DMS114 treated with DMSO at 0.1 percent for 48 hours (cell line): Measurements from ENCODE around the gene UTP25.
A peak's percentile ranks its signal among the peaks of the same experiment; 100 is the strongest.

Experiments
- DNase-seq: peaks from one replicate; lab custom pipeline; 2025; ENCODE audit not compliant: unreplicated experiment; lab: John Stamatoyannopoulos, UW

The UTP25 gene

DNA sequence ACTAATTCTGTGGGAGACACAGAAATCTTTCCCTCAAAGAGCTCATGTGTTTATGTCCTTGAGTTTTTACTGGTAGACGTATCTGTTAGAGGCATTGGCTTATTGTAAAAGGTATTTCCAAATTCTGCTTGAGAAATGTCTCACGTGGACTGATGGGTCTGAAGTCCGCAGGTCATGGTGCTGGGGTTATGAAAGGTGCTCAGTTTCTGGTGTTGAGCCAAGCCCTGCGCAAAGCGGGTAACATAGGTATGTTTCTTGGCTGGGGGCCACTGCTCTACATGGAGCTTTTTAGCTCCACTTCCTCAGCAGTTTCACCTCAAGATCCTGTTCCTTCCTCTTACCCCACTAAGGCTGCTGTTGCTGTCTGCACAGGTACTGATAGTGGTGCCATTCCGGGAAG lies 10.8 kb downstream of the UTP25 start:
- no peak for DNase-seq

DNA sequence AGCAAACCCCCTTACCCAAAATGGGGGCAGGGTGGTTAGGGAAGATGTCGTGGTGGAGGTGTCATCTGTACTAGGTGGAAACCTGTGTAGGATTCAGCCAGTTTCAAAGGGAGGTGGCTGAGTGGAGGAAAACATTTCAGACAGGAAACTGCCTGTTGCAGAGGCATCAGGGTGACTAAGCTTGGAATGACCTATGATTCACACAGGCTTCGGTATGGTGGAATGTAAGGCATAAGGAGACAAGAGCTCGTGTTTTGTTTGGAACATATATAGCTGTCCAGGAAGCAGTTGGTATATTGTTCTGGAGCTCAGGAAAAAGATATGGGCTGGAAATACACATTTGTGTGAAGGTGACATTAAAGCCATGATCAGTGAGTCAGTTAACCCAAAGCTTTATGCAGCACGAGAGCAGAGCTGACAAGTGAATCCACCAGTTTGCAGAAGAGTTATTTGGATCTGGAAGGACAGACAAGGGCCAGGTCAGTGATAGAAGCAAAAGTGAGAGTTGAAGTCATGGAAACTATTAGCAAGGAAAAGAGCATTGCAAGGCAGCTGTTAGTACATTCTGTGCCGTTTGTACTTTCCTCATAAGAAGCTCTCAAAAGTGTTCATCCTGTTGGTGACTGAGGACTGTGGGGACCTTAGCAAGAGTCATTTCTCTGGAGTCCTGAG lies 12.2 kb downstream of the UTP25 start:
- no peak for DNase-seq

DNA sequence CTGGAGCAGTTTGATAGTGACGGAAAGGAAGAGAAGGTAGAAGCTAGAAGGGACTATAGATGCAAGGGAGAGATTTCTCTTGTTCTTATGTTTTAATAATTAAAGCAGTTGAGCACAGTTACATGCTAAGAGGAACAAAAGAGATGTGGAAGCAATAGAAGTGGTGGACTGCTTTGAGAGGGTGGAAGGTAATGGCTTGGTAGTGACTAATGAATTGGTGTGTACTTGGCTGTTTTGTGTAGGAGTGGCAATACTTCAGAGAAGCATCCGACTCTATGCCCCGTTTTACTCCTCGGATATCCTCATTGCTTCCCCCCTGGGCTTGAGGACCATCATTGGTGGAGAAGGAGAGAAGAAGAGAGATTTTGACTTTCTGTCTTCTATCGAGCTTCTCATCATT lies 12.8 kb downstream of the UTP25 start:
- no peak for DNase-seq

DNA sequence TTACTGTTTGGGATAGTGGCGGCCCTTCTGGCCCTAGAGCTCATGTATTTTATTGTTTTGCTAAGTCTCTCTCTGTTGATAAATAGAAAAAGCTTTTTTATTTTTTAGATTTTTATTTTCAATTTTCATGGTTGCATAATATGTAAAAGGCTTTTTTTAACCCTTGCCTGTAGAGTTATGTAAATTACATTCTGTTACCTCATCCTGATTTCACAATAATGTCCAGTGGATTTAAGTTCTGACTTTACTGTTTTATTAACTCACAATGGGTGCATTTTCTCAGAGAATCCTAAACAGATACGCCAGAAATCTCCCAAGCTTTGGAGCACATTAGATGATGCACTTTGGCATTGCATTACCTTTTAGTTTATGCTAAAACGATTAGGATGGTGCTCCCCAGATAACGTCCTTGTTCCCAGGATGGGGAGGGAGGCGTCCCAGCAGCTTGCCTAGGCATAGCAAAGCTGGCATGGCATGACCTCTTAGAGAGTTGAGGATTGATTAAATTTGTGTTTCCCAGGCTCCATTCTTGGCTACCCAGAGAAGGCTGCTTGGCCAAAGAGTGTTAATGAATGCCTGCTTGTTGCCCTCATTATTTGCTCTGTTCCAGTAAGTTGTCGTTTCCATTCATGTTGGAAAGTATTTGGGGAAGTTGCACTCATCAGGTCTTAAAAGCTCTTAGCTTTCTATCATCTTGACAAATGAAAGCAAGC lies 17.1 kb downstream of the UTP25 start:
- no peak for DNase-seq

DNA sequence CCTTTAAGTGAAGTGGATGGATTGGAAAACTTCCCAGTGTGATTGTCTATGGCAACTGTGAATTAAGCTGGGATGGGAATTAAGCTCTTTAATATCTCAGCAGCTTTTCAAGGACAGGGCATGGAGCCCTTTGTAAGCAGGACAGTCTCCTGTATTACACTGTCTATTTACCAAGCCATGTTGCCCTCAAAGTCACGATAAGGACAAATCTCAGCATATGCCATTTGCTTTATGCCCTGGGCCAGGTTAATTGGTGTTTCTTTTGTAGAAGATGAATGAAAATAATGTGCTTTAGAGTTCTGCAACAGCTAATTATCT lies 17.6 kb downstream of the UTP25 start:
- no peak for DNase-seq

DNA sequence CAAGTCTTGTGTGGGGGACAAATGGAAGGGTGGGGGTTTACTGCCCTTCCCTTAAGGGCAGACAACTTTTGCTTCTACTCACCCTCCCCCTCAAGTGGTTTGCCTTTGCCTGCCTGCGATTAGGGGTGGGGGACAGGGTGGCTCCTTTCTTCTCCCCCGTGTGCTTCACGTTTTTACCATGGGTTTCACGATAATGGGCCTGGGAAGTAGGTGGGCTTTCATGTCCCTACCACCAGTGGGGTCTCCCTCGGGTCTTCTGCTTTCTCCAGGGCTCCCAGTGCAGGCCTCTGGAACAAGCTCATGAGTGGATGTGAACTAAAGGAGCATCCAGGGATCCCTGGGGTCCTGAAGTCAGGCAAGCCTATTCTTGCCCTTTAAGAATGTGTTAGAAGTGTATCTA lies 21.6 kb downstream of the UTP25 start:
- no peak for DNase-seq

DNA sequence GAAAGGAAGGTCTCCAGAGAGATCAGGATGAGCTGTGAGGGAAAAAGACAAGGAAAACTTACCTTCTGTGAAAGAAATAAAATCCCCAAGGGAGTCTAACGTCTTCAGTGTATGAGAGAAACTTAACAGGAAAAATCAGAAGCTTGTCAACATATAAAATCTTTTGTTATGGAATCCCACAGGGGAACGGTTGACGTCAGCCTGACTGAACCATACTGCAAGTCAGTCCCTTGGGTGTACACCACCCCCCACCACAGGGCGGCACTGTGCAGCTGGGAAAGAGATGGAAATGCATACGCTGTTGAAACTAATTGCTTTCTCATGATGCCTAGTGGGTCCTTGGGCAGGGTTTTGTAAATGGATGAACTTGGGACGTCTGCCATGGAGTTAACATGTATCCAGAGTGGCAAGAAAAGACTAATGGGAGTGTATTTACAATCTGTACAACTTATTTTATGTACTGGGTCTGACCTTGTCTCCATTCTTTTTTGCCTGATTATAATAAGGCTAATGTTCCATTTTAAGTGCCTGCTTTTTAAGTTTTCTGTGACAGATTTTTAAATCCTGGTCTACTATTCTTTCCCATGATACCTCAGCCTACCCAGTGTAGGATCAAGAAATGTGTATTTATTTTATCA lies 22.7 kb downstream of the UTP25 start:
- peak; percentile 20 for DNase-seq

DNA sequence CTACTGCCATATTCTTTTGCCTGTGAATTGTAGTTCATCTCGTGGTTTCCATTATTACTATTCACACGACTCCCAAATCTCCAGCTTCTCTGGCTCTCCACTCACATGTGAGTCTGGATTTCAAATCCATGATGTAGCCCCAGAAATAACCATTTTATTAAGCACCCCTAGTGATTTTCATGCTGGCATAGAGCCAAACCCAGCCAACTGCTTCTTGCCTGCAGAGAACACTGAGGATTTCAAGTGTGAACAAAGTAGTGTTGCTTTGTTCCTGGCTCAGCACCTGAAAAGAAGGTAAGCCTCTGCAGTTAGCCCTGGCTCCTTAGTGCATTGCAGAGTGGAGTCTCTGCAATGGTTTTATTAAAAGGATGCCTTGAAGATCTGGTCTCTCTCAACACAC lies 25.9 kb downstream of the UTP25 start:
- no peak for DNase-seq

DNA sequence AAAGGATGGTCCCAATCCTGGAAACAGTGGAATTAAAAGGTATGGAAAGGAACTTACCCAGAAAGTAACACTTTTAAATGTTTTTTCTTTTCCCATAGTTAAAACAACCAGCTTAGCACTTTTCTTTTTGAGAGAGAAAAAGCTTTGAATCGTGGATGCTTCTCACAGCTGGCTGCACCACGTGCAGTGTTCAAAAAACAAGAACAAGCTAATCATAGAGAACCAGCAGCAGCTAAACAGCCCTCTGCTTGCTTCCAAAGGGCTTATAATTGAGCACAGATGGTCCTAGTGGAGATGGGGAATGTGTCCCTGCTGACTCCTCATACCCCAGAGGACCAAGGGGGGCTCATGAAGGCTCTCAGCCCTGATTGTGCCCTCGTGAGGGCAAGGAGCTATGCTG lies 26.4 kb downstream of the UTP25 start:
- no peak for DNase-seq

DNA sequence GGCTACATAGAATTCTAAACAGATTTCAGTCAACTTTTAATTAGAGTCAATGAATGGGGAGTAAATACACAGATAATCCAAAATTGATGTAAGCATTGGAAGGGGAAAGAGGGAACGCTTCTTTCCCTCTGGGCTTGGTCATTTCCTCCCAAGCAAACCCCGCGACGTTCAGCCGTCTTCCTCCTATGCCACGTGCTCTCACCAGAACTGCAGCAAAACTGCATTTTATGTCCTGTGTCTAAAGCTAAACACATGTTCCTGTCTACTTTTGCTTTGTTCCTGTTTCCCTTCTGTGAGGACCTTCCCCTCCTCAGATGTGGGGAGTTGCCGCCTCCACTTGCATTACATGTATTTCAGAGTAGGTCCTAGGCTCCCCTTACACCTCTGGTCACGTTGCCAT lies 27.2 kb downstream of the UTP25 start:
- DNase-seq = no peak

DNA sequence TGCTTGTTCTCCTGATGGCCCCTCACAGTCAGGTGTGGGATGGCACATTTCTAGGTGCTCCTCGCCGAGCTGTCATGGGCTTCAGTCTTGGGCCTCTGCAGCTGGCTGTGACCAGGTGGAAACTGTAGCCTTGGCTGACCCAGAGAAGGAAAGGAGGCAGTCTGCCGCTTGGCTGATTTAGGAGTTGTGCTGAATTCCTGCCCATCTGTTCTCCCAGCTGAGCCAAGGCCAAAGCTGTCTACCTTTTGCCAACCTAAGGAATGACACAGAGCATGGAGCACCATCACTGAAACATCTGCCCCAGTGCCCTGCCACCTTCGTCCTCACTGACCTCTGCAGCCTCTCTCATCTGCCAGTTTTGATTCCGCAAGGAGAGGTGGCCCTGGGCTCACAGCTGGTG lies 27.9 kb downstream of the UTP25 start:
- no peak for DNase-seq

DNA sequence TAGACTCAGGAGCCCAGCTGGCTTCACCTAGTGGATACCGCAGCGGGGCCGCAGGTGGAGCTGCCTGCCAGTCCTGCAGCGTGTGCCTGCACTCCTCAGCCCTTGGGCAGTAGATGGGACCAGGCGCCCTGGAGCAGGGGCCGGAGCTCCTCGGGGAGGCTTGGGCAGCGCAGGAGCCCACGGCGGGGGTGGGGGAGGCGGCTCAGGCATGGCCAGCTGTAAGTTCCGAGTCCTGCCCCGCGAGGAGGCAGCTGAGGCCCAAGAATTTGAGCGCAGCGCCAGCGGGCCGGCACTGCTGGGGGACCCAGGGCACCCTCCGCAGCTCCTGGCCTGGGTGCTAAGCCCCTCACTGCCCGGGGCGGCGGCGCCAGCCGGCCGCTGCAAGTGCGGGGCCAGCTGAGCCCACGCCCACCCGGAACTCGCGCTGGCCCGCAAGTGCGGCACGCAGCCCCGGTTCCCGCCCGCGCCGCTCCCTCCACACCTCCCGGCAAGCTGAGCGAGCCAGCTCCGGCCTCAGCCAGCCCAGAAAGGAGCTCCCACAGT lies 30.9 kb downstream of the UTP25 start:
- DNase-seq = no peak

DNA sequence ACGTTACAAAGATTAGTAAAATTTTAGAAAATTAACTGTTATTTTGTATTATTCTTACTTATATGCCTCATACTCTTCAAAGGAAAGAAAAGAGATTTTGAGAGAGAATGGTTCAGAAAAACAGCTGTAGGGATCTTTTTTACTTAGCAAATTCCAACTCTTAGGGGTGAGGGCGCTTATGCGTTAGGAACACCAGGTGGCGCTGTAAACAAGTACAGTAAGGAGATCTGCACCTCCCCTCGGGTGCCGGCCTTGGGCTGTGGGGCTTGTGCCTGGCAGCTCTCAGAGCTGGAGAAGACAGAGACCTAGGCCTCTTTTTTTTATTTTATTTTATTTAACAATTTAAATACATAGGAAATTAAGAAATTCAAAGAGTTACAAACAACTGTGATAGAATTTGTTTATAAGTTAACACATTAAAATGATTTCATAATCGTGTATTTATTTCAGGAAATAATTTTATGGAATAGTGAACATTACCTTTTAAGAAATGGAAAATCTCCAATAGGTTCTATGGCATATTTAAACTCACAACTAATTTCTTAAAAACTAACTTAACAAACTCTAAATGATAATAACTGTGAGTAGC lies 32.6 kb downstream of the UTP25 start:
- DNase-seq = peak; percentile 76

DNA sequence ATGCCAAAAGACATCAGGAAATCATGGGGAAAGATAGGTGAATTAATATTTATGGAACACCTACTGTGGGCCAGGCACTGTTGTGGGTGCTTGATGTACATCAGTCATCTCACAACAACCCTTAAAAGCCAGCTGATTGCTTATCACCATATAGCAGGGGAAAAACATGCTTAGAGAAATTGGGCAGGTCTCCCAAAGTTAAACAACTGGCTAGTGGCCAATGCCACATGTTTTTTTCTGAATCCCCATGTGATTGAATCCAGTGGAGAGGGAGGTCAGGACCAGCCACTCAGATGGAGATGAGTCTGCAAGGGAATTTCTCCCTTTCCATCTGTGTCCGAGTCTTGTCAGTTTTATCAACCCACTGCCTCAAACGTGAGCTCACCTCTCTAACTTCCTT lies 33.5 kb downstream of the UTP25 start:
- DNase-seq = no peak

DNA sequence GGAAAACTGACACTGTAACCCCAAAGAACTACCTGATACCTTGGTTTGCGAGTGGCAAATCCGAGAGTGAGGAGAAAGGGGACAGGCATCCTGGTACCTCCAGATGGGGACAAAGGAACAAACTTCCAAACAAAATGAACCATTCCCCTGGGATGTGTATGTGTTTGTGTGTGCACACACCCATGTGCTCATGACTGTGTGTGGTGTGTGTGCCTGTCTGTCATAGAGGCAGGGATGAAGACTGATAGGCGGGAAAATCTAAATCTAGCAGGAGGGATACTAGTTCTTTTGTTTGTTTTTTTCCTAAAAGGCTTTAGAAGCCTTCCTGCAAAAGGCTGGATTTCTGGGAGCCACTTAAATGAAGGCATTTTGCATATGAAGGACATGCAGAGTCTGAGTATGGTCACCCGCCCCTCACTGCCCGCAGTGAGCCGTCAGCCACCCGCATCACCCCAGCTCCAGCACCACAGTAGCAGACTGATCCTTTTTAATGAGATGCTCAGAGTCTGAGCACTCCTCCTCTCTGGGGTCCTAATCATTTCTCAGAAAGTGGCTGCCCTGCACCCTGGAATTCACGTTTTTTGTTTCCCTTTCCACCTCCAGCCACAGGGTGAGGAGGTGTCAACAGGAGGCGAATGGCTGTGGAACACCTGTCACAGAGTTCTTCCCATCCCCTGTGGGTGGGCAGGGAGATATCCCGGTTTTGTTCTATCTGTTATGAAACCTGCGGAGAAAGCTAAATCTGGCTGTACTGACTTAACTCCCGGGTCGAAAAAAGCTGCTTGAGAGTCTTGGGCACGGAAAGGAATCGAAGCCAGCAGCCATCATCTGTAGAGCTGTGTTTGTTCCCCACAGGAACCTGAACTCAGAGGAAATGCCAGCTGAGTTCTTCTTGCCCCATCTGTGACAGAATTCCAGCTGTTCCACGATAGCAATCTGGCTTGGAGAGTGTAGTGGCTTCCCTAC lies 34.9 kb downstream of the UTP25 start:
- no peak for DNase-seq

DNA sequence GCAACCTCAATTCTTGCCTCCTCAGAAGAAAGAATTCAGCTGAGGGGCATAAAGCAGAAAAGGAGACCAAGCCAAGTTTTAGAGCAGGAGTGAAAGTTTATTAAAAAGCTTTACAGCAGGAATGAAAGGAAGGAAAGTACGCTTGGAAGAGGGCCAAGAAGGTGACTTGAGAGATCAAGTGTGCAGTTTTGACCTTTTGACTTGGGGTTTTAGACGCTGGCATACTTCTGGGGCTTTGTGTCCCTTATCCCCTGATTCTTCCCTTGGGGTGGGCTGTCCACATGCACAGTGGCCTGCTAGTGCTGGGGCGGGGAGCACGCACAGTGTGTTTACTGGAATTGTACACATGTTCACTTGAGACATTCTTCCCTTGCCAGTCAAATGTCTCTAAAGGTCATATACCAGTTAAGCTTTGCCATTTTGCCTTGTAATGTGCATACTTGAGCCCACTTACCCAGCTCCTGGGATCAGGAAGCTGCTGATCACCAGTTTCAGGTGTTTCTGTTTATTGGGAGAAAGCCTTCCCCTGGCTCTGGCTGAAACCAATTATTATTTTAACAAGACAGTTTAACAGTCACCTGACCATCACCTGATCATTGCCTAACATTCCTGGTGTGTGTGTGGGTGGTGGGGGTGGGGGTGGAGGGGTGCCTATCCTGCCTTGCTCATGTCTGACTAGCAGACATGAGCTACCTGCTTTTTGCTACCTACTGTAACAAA lies 36.2 kb downstream of the UTP25 start:
- DNase-seq = no peak

DNA sequence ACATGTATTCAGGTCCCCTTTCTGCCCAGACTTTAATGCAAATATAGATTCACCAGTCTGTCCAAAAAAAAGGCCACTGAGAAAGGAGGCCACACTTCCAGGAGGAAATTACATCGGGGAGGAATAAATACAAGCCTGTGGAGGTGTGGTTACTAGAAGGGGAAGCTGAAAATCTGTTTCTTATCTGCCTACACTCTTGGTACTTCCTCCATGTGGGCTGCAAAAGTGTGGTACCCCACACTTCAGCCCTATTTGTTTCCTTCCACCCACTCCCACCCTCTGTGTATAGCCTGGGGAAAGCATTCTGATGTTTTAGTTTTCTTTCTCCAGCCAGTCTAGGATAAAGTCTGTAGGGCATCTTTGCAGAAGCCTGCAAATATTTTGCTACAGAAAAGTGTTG lies 38.4 kb downstream of the UTP25 start:
- no peak for DNase-seq

DNA sequence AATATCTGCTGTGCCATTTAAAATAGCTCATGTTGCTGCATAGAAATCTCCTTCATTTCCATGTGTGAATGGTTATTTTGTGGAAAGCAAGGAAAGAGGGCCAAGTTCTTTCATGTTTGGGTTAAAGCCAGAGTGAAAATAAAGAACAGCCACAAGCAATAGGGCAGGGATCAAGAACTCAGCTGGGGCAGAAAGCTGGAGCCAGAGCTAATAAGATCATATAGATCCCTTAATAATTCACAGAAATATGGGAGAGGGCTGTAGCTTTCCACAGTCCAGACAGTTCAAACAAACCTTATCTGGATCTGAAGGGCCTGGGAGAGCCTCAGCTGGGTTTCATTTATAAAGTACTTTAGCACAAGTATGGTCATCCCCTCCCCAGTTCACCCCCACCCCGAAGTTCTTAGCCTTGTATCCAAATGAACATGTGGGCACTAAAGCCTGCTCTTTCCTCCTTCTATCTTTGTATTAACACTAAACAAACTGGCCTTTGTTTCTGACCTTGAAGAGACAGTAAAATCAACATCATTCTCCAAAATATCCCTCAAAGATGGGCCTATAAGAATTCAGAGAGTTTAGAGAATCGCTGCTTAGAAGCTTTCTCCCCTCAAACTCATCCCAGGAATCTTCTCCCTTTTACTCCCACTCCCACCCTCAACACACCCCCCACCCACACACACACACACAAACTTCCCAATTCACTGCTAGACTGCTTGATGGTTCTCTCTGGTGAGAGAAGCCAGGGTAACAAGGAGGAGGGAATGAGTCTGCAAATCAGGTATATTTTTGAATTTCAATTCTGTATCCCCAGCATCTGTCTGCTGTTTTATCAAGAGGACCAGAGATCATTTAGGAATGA lies 41.7 kb downstream of the UTP25 start:
- no peak for DNase-seq

DNA sequence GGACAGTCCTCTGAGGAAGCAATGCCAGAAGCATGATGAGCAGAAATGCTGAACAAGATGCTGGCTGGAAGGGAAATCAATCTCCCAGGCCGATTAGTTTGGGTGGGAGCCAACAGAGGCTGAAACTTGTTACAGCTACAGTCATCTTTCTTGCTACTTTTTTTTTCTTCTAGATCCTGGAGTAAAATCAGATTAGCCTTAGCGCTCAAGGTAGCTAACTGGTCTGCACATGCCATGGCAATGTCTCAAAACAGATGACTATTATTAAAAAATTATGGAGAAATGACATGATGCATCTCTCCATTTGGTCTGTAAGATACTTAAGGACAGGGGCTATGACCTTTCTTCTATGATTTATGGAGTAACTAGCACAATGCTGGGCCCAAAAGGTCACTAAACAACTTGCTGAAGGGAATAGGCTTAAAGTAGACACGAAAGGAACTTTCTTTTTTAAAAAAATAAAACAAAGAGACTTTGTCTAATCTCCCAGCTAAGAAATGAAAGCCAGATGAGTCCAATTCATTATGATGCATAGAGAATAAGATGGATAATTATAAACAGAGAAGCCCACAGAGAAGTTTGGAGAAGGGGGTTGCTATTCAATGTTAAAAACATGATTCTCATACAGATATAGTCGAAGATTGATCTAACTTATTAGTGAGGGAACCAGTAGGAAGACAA lies 42.5 kb downstream of the UTP25 start:
- no peak for DNase-seq
